HepG2 (cell line): ENCODE data around the gene NOC2L. TPM values are rescaled to one million over a fixed set of nuclear protein-coding genes. Genes with fewer than 3 reads are reported as not detected.
A peak's percentile ranks its signal among the peaks of the same experiment; 100 is the strongest.

Experiments
- ATAC-seq: fragments of 200-7000 bp; cut with Tn5 transposase; 3 replicates; pipeline ENCODE4 v1.9.1; 2020; ENCODE audit warnings: mild to moderate bottlenecking, moderate library complexity
- BruUV-seq: library from RNA; stranded (reverse); fragments of 400-500 nt; replicated peaks from 2 replicates; lab custom pipeline; 2021; lab: Mats Ljungman, UMichigan
- CTCF ChIA-PET: fragments of 300-600 bp; formaldehyde crosslinking; extraction: SDS; loops from one replicate; lab custom pipeline; 2021; ENCODE audit warnings: low total read pairs, inconsistent platforms, low intra/inter-chr PET ratio; lab: Yijun Ruan, JAX
- POLR2A ChIA-PET: fragments of 350-600 bp; sonication (Branson Sonifier 250); formaldehyde crosslinking; loops from one replicate; lab custom pipeline; 2020; ENCODE audit warnings: antibody characterized with exemption, inconsistent platforms; lab: Yijun Ruan, JAX
- DNase-seq: peaks from one replicate; pipeline ENCODE4 v3.0.0-alpha.2; 2015; ENCODE audit warnings: low spot score
- FAIRE-seq: peaks from 3 replicates; lab custom pipeline; 2011; peaks lifted over from hg19 to GRCh38; lab: Jason Lieb, UNC
- H2AFZ ChIP-seq: one replicate; pipeline ENCODE4 v1.6.1; 2011; ENCODE audit warnings: low read length, inconsistent platforms
- H3K27ac ChIP-seq: fragments of 300-600 bp; 3 replicates; pipeline ENCODE4 v1.8.0; 2011; ENCODE audit warnings: mixed run types, mild to moderate bottlenecking, mixed read lengths, low read length, inconsistent platforms; ENCODE audit not compliant: insufficient read depth; ENCODE audit errors: extremely low read length
- H3K27me3 ChIP-seq, 2 experiments: fragments of 200-600 bp in 1 of 2; 2 replicates in 1 of 2; 3 replicates in 1 of 2; pipeline versions ENCODE4 v1.6.0 to v1.8.0; 2011; ENCODE audit warnings: low read length in 2 of 2, mild to moderate bottlenecking in 2 of 2, moderate library complexity in 2 of 2, inconsistent platforms in 1 of 2; ENCODE audit not compliant: insufficient read depth in 2 of 2, control insufficient read depth in 1 of 2
- H3K36me3 ChIP-seq, 2 experiments: fragments of 200-600 bp in 1 of 2; replicated peaks in 1 of 2; 2 replicates in 1 of 2; 3 replicates in 1 of 2; pipeline versions ENCODE4 v1.5.1 to v1.8.0; 2011; ENCODE audit warnings: low read length in 2 of 2, inconsistent platforms in 1 of 2; ENCODE audit not compliant: insufficient read depth in 2 of 2, control insufficient read depth in 1 of 2
- H3K4me1 ChIP-seq: 2 replicates; pipeline ENCODE4 v1.5.1; 2012; ENCODE audit warnings: low read length, inconsistent platforms; ENCODE audit not compliant: insufficient read depth
- H3K4me2 ChIP-seq: 2 replicates; pipeline ENCODE4 v1.6.0; 2011; ENCODE audit warnings: low read depth, low read length, inconsistent platforms
- H3K4me3 ChIP-seq, 3 experiments: fragments of 200-600 bp in 1 of 3; sonication (generic), shearing (Covaris generic) in 1 of 3; replicated peaks in 1 of 3; 2 replicates each; pipeline ENCODE4 v1.5.1; 2011 to 2016; ENCODE audit warnings: low read length in 3 of 3, inconsistent platforms in 2 of 3, low read depth in 2 of 3, mild to moderate bottlenecking in 2 of 3, control low read depth in 1 of 3, mixed read lengths in 1 of 3; ENCODE audit not compliant: insufficient read depth in 1 of 3
- H3K79me2 ChIP-seq: one replicate; pipeline ENCODE4 v1.6.1; 2011; ENCODE audit warnings: low read length, inconsistent platforms; ENCODE audit not compliant: insufficient read depth
- H3K9ac ChIP-seq: 2 replicates; pipeline ENCODE4 v1.6.0; 2011; ENCODE audit warnings: mild to moderate bottlenecking, low read depth, low read length, inconsistent platforms; ENCODE audit not compliant: insufficient read depth
- H3K9me3 ChIP-seq: 2 replicates; pipeline ENCODE4 v1.5.1; 2012; ENCODE audit warnings: mild to moderate bottlenecking, low read length
- H4K20me1 ChIP-seq: 2 replicates; pipeline ENCODE4 v1.6.0; 2011; ENCODE audit warnings: inconsistent platforms, mild to moderate bottlenecking, low read length, moderate library complexity; ENCODE audit not compliant: insufficient read depth
- HIVEP1 ChIP-seq: sonication (generic); formaldehyde crosslinking; IDR thresholded peaks from 2 replicates; pipeline ENCODE4 v1.4.0; 2020; ENCODE audit warnings: mild to moderate bottlenecking, missing genetic modification reagents
- NR2C2 ChIP-seq: sonication (generic); formaldehyde crosslinking; IDR thresholded peaks from 2 replicates; pipeline ENCODE4 v1.4.0; 2020; ENCODE audit warnings: missing genetic modification reagents, mild to moderate bottlenecking, moderate library complexity, borderline replicate concordance
- SALL2 ChIP-seq: sonication (generic); formaldehyde crosslinking; IDR thresholded peaks from 2 replicates; pipeline ENCODE4 v1.8.1; 2023; ENCODE audit warnings: mild to moderate bottlenecking, missing genetic modification reagents, inconsistent platforms
- TCF7L2 ChIP-seq: IDR thresholded peaks from 2 replicates; pipeline ENCODE4 v1.6.1; 2011; ENCODE audit warnings: mild to moderate bottlenecking, low read depth, low read length, moderate library complexity
- ZNF234 ChIP-seq: sonication (generic); formaldehyde crosslinking; conservative IDR thresholded peaks from 2 replicates; pipeline ENCODE4 v1.5.1; 2020; ENCODE audit warnings: mild to moderate bottlenecking, missing genetic modification reagents
- ZNF451 ChIP-seq: sonication (generic); formaldehyde crosslinking; IDR thresholded peaks from 2 replicates; pipeline ENCODE4 v1.5.0; 2020; ENCODE audit warnings: mild to moderate bottlenecking, missing genetic modification reagents
- WGBS: methylation state at CpG from one replicate; pipeline ENCODE4 v1.1.6; 2017; ENCODE audit warnings: low lambda C conversion rate; 5-methylcytosine and 5-hydroxymethylcytosine counted together
- in situ Hi-C: cut with HindIII; loops from 2 replicates; pipeline ENCODE4 v1.10.0; 2017; ENCODE audit warnings: low pct_unique_long_range_greater_than_20kb; ENCODE audit not compliant: extremely low pct_ligation_motif_present
- intact Hi-C: fragments of 100-400 bp; cut with micrococcal nuclease; formaldehyde crosslinking; loops from one replicate; pipeline ENCODE4 v1.10.0; 2022; ENCODE audit not compliant: unreplicated experiment
- polyA plus RNA-seq, 8 experiments: library from polyadenylated mRNA; depleted of rRNA in 3 of 8; stranded (reverse) in 7 of 8; unstranded in 1 of 8; fragments of >200 nt; fragmentation: Illumina TruSeq in 4 of 8; extraction: Trizol in 4 of 8; gene quantifications; 2 replicates each; pipeline versions ENCODE4 v1.2.1 to v1.2.3, GENCODE V29; 2011 to 2016; ENCODE audit warnings: low read depth in 4 of 8, missing spikeins in 1 of 8, mixed read lengths in 1 of 8; ENCODE audit not compliant: insufficient read depth in 1 of 8
- total RNA-seq, 5 experiments: library from RNA; depleted of rRNA; stranded (reverse); fragments of >200 nt; fragmentation: Illumina TruSeq; extraction: Trizol; gene quantifications; 2 replicates each; pipeline ENCODE4 v1.2.3, GENCODE V29; 2016; ENCODE audit warnings: low read depth in 1 of 5
- TF ChIP-seq, protein P1 (sequence below): IDR thresholded peaks from 2 replicates; pipeline ENCODE4 v1.6.1; 2016; ENCODE audit warnings: low read depth
- TF ChIP-seq, protein P2 (sequence below): sonication (generic); formaldehyde crosslinking; IDR thresholded peaks from 2 replicates; pipeline ENCODE4 v1.8.0; 2022; ENCODE audit warnings: missing genetic modification reagents, low read depth, mild to moderate bottlenecking, borderline replicate concordance

Gene NOC2L
- total and polyA plus RNA-seq, 2 of the 13 experiments (the other 11 are each of a cell fraction or from before 2014, with no cell fraction given), result 32.0 to 103 TPM

DNA sequence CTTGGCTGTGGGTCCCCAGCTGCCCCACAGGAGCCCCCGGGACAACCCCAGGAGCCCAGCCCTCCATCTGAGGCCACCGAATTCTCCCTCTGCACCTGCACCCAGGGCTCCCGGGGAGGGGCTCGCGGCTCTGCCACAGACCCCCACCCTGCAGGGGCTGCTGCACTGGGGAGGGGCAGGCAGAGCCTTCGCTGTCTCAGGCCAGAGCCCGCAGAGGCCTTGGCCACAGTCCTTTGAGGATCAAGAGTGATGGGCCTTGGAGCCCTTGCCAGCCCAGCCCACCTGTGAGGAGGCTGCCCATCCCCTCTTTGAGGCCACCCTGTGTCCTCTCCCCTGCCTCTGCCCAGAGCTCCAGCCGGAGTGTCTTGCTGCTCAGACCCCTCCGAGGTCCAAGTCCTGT, 16.3 kb upstream of the NOC2L start:
- WGBS, result 95% methylated on average over 4 of the region's 9 CpGs
- DNase-seq, result no peak
- intact Hi-C loops (no loop called here), in situ Hi-C loops (no loop called here)
- no peaks in the 10 kb centered on the region for H4K20me1 ChIP-seq
- H3K4me1 ChIP-seq, result peaks cover 19% of the 10 kb centered on the region
- no peaks in the 10 kb centered on the region for H3K79me2 ChIP-seq
- BruUV-seq, result no TSS peak
- H3K4me3 ChIP-seq, result no peak overlapping the region; a peak in 1 of 6 replicates
- no peak for ATAC-seq
- H2AFZ ChIP-seq, result no peak overlapping the region
- no peak overlapping the region for H3K27ac ChIP-seq
- TF ChIP-seq ZNF451 (CRISPR knock-in tag) (no peak), ZNF234 (CRISPR knock-in tag) (no peak)
- TF ChIP-seq, protein P1, sequence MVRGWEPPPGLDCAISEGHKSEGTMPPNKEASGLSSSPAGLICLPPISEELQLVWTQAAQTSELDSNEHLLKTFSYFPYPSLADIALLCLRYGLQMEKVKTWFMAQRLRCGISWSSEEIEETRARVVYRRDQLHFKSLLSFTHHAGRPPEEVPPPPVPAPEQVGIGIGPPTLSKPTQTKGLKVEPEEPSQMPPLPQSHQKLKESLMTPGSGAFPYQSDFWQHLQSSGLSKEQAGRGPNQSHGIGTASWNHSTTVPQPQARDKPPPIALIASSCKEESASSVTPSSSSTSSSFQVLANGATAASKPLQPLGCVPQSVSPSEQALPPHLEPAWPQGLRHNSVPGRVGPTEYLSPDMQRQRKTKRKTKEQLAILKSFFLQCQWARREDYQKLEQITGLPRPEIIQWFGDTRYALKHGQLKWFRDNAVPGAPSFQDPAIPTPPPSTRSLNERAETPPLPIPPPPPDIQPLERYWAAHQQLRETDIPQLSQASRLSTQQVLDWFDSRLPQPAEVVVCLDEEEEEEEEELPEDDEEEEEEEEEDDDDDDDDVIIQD (CRISPR knock-in tag), result no peak
- TF ChIP-seq, protein P2, sequence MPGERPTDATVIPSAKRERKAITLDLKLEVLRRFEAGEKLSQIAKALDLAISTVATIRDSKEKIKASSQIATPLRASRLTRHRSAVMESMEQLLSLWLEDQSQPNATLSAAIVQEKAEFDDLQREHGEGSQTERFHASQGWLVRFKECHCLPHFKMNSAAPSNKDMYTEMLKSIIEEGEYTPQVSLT, result no peak
- H3K9ac ChIP-seq, result no peak overlapping the region
- peaks cover 3 to 16% of the 10 kb centered on the region in 2 experiments for H3K27me3 ChIP-seq
- H3K4me2 ChIP-seq, result peak overlapping the region; percentile 92; the same call in 1 of the 2 replicates
- H3K36me3 ChIP-seq, result no peaks in the 10 kb centered on the region
- ChIA-PET CTCF (interaction anchor here (1.2 to 1.4 kb wide), 2 partner anchors 10 to 71 kb away, joined by 3 to 5 read pairs; no protein-coding TSS in a partner anchor), POLR2A (interaction anchor here (1.3 to 1.5 kb wide), 2 partner anchors 8 to 84 kb away, joined by 3 to 11 read pairs; partner anchors contain the start of gene PLEKHN1)
- H3K9me3 ChIP-seq, result no peaks in the 10 kb centered on the region
- no peak for FAIRE-seq

DNA sequence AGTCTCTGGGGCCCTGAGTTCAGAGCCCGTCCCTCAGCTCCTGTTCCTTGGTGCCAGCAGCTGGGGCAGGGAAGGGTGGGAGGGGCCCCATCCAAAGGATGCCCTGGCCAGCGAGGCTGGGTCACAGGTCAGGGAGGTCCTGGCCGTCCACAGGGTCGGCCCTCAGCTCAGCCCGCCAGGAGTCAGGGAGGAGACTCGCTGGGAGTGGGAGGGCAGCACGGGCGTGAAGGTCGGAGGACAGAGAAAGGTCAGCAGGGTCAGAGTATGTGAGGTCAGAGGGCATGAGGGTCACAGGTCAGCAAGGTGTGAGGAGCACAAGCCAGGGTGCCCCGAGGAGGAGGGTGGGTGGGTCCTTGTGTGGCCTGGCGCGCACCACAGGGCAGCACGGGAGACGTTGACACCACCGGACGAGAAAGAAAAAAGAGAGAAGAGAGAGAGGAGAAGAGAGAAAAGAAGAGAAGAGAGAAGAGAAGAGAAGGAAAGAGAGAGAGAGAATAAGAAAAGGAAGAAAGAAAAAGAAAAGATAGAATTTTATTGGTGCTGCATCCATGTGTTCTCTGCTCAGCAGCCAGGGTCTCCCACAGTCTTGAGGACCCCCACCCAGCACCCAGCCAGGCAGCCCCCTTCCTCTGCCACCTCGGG, 15.8 kb upstream of the NOC2L start:
- no peak overlapping the region for H2AFZ ChIP-seq
- WGBS, result 67% methylated on average over 16 of the region's 17 CpGs
- peaks cover 0 to 11% of the 10 kb centered on the region in 2 experiments; a peak in 4 of 5 replicates for H3K27me3 ChIP-seq
- no peak overlapping the region for H3K4me3 ChIP-seq
- in situ Hi-C loops (no loop called here), intact Hi-C loops (no loop called here)
- no peak overlapping the region for H3K9ac ChIP-seq
- ATAC-seq (no peak), FAIRE-seq (no peak), DNase-seq (no peak)
- H3K36me3 ChIP-seq, result no peaks in the 10 kb centered on the region
- peaks cover 13% of the 10 kb centered on the region for H3K4me1 ChIP-seq
- TF ChIP-seq SALL2 (CRISPR knock-in tag), result no peak
- no peak for TF ChIP-seq TCF7L2
- peak; percentile 45 for TF ChIP-seq NR2C2 (CRISPR knock-in tag)
- no peak for TF ChIP-seq HIVEP1 (CRISPR knock-in tag)
- H3K27ac ChIP-seq, result no peak overlapping the region
- ChIA-PET POLR2A (no interaction called here), CTCF (no interaction called here)
- no TSS peak for BruUV-seq
- no peaks in the 10 kb centered on the region for H3K79me2 ChIP-seq
- no peak overlapping the region for H3K4me2 ChIP-seq
- H4K20me1 ChIP-seq, result no peaks in the 10 kb centered on the region
- no peaks in the 10 kb centered on the region for H3K9me3 ChIP-seq
